SK-N-SH treated with all-trans-retinoic acid at 6 μM for 48 hours (cell line): ENCODE results near the gene GPR176.
"Not testable (repeated sequence)": the region's sequence is repeated elsewhere in the genome, so short reads cannot be mapped to it uniquely, and the experiment has no call there.

Experiments
- ATAC-seq: fragments of 200-7000 bp; cut with Tn5 transposase; 3 replicates; pipeline ENCODE4 v1.9.1; 2020; ENCODE audit warnings: mild to moderate bottlenecking, moderate library complexity
- ARNTL ChIP-seq: fragments of 450-650 bp; formaldehyde crosslinking; IDR thresholded peaks from 2 replicates; pipeline ENCODE4 v1.5.0; 2020; ENCODE audit warnings: low read depth, mild to moderate bottlenecking, moderate library complexity, borderline replicate concordance
- BACH2 ChIP-seq: fragments of 250-450 bp; sonication (Bioruptor Pico); IDR thresholded peaks from 2 replicates; pipeline ENCODE4 v1.9.0; 2021; ENCODE audit warnings: mild to moderate bottlenecking, borderline replicate concordance
- CSDC2 ChIP-seq: fragments of 250-450 bp; sonication (Bioruptor Pico); IDR thresholded peaks from 2 replicates; pipeline ENCODE4 v1.5.0; 2020; ENCODE audit warnings: mild to moderate bottlenecking, moderate library complexity
- ESRRG ChIP-seq: fragments of 250-450 bp; sonication (Bioruptor Pico); IDR thresholded peaks from 2 replicates; pipeline ENCODE4 v1.6.1; 2021; ENCODE audit warnings: mild to moderate bottlenecking
- ISL1 ChIP-seq: fragments of 250-450 bp; sonication (Bioruptor Pico); IDR thresholded peaks from 2 replicates; pipeline ENCODE4 v2.1.2; 2022; ENCODE audit warnings: mild to moderate bottlenecking, moderate library complexity
- OSR1 ChIP-seq: fragments of 250-450 bp; sonication (Bioruptor Pico); IDR thresholded peaks from 2 replicates; pipeline ENCODE4 v1.8.0; 2022; ENCODE audit warnings: moderate library complexity, mild to moderate bottlenecking, inconsistent platforms
- PPARA ChIP-seq: fragments of 250-450 bp; sonication (Bioruptor Pico); IDR thresholded peaks from 2 replicates; pipeline ENCODE4 v1.5.0; 2020; ENCODE audit warnings: mild to moderate bottlenecking, borderline replicate concordance
- RARB ChIP-seq: fragments of 250-450 bp; sonication (Bioruptor Pico); IDR thresholded peaks from 2 replicates; pipeline ENCODE4 v1.8.0; 2021; ENCODE audit warnings: mild to moderate bottlenecking, moderate library complexity
- SNAI2 ChIP-seq: fragments of 250-450 bp; sonication (Bioruptor Pico); IDR thresholded peaks from 2 replicates; pipeline ENCODE4 v1.5.0; 2020; ENCODE audit warnings: mild to moderate bottlenecking, moderate library complexity
- TCF4 ChIP-seq: fragments of 250-450 bp; sonication (Bioruptor Pico); IDR thresholded peaks from 2 replicates; pipeline ENCODE4 v1.8.0; 2021; ENCODE audit warnings: mild to moderate bottlenecking, moderate library complexity, borderline replicate concordance
- TOX ChIP-seq: fragments of 250-450 bp; sonication (Bioruptor Pico); IDR thresholded peaks from 2 replicates; pipeline ENCODE4 v1.8.0; 2021; ENCODE audit warnings: mild to moderate bottlenecking, moderate library complexity, borderline replicate concordance
- ZC3H10 ChIP-seq: fragments of 250-450 bp; sonication (Bioruptor Pico); IDR thresholded peaks from 2 replicates; pipeline ENCODE4 v1.5.1; 2021; ENCODE audit warnings: mild to moderate bottlenecking, moderate library complexity
- ZFP3 ChIP-seq: fragments of 250-450 bp; sonication (Bioruptor Pico); IDR thresholded peaks from 2 replicates; pipeline ENCODE4 v1.5.0; 2020; ENCODE audit warnings: mild to moderate bottlenecking, moderate library complexity
- ZFP30 ChIP-seq: fragments of 450-650 bp; formaldehyde crosslinking; IDR thresholded peaks from 2 replicates; pipeline ENCODE4 v1.5.0; 2022; ENCODE audit warnings: mild to moderate bottlenecking, moderate library complexity
- ZNF565 ChIP-seq: fragments of 450-650 bp; formaldehyde crosslinking; conservative IDR thresholded peaks from 2 replicates; pipeline ENCODE4 v1.5.0; 2020; ENCODE audit warnings: low read depth, mild to moderate bottlenecking, moderate library complexity
- ZNF70 ChIP-seq: fragments of 450-650 bp; formaldehyde crosslinking; IDR thresholded peaks from 2 replicates; pipeline ENCODE4 v1.5.0; 2020; ENCODE audit warnings: mild to moderate bottlenecking, moderate library complexity
- TF ChIP-seq, protein P1 (sequence below): fragments of 250-450 bp; sonication (Bioruptor Pico); IDR thresholded peaks from 2 replicates; pipeline ENCODE4 v1.8.0; 2021; ENCODE audit warnings: low read depth, mild to moderate bottlenecking, moderate library complexity, borderline replicate concordance
- TF ChIP-seq, protein P2 (sequence below): fragments of 250-450 bp; sonication (Bioruptor Pico); IDR thresholded peaks from 2 replicates; pipeline ENCODE4 v1.8.0; 2020; ENCODE audit warnings: mild to moderate bottlenecking, moderate library complexity, borderline replicate concordance
- TF ChIP-seq, protein P3 (sequence below): fragments of 250-450 bp; sonication (Bioruptor Pico); IDR thresholded peaks from 2 replicates; pipeline ENCODE4 v1.5.1; 2020; ENCODE audit warnings: low read depth, mild to moderate bottlenecking, moderate library complexity
- TF ChIP-seq, protein P4 (sequence below): fragments of 250-450 bp; sonication (Bioruptor Pico); IDR thresholded peaks from 2 replicates; pipeline ENCODE4 v1.5.0; 2020; ENCODE audit warnings: mild to moderate bottlenecking, moderate library complexity
- TF ChIP-seq, protein P5 (sequence below): fragments of 250-450 bp; sonication (Bioruptor Pico); IDR thresholded peaks from 2 replicates; pipeline ENCODE4 v1.5.1; 2021; ENCODE audit warnings: mild to moderate bottlenecking, moderate library complexity

The GPR176 gene

DNA sequence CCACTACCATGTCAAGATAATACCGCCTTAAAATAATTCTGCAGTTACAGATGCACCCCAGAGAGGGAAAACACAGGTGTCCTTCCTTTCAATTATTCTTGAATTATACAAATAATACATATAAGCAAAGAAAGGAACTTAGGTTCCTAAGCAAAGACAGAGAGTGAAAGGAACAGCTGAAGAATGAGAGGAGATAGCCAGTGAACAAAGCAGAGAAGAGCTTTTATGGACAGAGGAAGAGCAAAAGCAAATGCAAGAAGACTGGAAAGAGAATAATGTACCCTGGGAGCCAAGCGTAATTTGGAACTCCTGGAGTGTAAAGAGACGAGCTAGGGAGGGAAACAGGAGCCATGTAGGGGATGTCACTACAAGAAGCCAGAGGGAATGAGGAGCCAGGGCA, 21.7 kb downstream of the GPR176 start (continued):
- TF ChIP-seq, protein P1, sequence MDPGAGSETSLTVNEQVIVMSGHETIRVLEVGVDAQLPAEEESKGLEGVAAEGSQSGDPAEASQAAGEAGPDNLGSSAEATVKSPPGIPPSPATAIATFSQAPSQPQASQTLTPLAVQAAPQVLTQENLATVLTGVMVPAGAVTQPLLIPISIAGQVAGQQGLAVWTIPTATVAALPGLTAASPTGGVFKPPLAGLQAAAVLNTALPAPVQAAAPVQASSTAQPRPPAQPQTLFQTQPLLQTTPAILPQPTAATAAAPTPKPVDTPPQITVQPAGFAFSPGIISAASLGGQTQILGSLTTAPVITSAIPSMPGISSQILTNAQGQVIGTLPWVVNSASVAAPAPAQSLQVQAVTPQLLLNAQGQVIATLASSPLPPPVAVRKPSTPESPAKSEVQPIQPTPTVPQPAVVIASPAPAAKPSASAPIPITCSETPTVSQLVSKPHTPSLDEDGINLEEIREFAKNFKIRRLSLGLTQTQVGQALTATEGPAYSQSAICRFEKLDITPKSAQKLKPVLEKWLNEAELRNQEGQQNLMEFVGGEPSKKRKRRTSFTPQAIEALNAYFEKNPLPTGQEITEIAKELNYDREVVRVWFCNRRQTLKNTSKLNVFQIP (CRISPR knock-in tag): no peak
- TF ChIP-seq, all 23 proteins: peak for 0

DNA sequence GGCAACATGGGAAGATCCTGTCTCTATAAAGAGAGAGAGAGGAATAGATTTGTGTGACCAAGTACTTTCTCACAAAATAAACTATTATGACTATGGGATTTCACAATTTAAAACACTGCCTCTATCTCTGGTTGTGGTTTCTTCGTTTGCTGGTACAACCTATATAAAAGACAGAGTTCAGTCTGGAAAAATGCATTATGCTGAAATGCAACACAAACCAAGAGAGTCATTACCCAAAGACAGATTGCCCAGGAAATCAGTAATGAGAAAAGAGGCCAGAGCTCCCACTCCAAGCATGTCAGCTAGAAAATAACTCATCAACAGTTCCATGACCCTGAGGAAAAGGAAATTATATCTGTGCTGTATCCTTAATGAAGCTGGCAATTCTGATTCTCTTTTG, 23.2 kb downstream of the GPR176 start:
- no peak for TF ChIP-seq TCF4 (CRISPR knock-in tag)
- TF ChIP-seq CSDC2 (CRISPR knock-in tag): no peak
- no peak for TF ChIP-seq ISL1 (CRISPR knock-in tag)
- ATAC-seq: no peak; the same call in 2 of the 3 replicates

DNA sequence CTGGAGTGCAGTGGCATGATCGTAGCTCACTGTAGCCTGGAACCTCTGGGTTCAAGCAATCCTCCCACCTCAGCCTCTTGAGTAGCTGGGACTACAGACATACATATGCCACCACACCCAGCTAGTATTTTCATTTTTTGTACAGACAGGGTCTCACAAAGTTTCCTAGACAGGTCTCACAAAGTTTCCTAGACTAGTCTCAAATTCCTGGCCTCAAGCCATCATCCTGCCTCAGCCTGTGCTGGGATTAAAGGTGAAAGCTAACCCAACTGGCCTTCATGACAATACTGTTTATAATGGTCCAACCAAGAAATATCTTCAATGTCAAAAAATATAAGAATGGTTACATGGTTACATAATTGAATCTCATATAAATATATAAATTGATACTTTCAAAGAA, 24.0 kb downstream of the GPR176 start:
- TF ChIP-seq PPARA (CRISPR knock-in tag) (no peak), ESRRG (CRISPR knock-in tag) (no peak), ZFP3 (CRISPR knock-in tag) (no peak), SNAI2 (CRISPR knock-in tag) (no peak), TOX (CRISPR knock-in tag) (no peak), ZNF70 (no peak), ARNTL (CRISPR knock-in tag) (no peak), RARB (no peak), ZNF565 (CRISPR knock-in tag) (no peak), OSR1 (CRISPR knock-in tag) (no peak), ISL1 (CRISPR knock-in tag) (no peak), BACH2 (CRISPR knock-in tag) (no peak), ZFP30 (CRISPR knock-in tag) (no peak), ZC3H10 (CRISPR knock-in tag) (no peak)
- TF ChIP-seq, protein P2, sequence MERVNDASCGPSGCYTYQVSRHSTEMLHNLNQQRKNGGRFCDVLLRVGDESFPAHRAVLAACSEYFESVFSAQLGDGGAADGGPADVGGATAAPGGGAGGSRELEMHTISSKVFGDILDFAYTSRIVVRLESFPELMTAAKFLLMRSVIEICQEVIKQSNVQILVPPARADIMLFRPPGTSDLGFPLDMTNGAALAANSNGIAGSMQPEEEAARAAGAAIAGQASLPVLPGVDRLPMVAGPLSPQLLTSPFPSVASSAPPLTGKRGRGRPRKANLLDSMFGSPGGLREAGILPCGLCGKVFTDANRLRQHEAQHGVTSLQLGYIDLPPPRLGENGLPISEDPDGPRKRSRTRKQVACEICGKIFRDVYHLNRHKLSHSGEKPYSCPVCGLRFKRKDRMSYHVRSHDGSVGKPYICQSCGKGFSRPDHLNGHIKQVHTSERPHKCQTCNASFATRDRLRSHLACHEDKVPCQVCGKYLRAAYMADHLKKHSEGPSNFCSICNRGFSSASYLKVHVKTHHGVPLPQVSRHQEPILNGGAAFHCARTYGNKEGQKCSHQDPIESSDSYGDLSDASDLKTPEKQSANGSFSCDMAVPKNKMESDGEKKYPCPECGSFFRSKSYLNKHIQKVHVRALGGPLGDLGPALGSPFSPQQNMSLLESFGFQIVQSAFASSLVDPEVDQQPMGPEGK: no peak
- TF ChIP-seq, protein P1 (CRISPR knock-in tag): no peak
- TF ChIP-seq, protein P3, sequence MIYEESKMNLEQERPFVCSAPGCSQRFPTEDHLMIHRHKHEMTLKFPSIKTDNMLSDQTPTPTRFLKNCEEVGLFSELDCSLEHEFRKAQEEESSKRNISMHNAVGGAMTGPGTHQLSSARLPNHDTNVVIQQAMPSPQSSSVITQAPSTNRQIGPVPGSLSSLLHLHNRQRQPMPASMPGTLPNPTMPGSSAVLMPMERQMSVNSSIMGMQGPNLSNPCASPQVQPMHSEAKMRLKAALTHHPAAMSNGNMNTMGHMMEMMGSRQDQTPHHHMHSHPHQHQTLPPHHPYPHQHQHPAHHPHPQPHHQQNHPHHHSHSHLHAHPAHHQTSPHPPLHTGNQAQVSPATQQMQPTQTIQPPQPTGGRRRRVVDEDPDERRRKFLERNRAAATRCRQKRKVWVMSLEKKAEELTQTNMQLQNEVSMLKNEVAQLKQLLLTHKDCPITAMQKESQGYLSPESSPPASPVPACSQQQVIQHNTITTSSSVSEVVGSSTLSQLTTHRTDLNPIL (CRISPR knock-in tag): no peak
- TF ChIP-seq, protein P4, sequence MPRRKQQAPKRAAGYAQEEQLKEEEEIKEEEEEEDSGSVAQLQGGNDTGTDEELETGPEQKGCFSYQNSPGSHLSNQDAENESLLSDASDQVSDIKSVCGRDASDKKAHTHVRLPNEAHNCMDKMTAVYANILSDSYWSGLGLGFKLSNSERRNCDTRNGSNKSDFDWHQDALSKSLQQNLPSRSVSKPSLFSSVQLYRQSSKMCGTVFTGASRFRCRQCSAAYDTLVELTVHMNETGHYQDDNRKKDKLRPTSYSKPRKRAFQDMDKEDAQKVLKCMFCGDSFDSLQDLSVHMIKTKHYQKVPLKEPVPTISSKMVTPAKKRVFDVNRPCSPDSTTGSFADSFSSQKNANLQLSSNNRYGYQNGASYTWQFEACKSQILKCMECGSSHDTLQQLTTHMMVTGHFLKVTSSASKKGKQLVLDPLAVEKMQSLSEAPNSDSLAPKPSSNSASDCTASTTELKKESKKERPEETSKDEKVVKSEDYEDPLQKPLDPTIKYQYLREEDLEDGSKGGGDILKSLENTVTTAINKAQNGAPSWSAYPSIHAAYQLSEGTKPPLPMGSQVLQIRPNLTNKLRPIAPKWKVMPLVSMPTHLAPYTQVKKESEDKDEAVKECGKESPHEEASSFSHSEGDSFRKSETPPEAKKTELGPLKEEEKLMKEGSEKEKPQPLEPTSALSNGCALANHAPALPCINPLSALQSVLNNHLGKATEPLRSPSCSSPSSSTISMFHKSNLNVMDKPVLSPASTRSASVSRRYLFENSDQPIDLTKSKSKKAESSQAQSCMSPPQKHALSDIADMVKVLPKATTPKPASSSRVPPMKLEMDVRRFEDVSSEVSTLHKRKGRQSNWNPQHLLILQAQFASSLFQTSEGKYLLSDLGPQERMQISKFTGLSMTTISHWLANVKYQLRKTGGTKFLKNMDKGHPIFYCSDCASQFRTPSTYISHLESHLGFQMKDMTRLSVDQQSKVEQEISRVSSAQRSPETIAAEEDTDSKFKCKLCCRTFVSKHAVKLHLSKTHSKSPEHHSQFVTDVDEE (CRISPR knock-in tag): no peak
- TF ChIP-seq, protein P5, sequence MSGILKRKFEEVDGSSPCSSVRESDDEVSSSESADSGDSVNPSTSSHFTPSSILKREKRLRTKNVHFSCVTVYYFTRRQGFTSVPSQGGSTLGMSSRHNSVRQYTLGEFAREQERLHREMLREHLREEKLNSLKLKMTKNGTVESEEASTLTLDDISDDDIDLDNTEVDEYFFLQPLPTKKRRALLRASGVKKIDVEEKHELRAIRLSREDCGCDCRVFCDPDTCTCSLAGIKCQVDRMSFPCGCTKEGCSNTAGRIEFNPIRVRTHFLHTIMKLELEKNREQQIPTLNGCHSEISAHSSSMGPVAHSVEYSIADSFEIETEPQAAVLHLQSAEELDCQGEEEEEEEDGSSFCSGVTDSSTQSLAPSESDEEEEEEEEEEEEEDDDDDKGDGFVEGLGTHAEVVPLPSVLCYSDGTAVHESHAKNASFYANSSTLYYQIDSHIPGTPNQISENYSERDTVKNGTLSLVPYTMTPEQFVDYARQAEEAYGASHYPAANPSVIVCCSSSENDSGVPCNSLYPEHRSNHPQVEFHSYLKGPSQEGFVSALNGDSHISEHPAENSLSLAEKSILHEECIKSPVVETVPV (CRISPR knock-in tag): no peak
- ATAC-seq: no peak

DNA sequence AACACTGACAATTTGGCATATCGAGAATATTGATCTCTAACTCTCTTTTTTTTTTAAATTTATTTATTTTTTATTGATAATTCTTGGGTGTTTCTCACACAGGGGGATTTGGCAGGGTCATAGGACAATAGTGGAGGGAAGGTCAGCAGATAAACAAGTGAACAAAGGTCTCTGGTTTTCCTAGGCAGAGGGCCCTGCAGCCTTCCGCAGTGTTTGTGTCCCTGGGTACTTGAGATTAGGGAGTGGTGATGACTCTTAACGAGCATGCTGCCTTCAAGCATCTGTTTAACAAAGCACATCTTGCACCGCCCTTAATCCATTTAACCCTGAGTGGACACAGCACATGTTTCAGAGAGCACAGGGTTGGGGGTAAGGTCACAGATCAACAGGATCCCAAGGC, 27.0 kb downstream of the GPR176 start:
- ATAC-seq: not testable (repeated sequence)
